Neuronal stem cell (in vitro differentiated cells): ENCODE measurements around the gene ABRAXAS1.
"Not testable (repeated sequence)": the region's sequence is repeated elsewhere in the genome, so short reads cannot be mapped to it uniquely, and the experiment has no call there.

Source experiments
- DNase-seq: peaks from one replicate; pipeline ENCODE4 v3.0.0-alpha.2; 2013; ENCODE audit warnings: low spot score
- H2AFZ ChIP-seq: one replicate; pipeline ENCODE4 v1.6.1; 2013; ENCODE audit warnings: mild to moderate bottlenecking, low read length, inconsistent platforms
- H2AK5ac ChIP-seq: 2 replicates; pipeline ENCODE4 v1.6.1; 2013; ENCODE audit warnings: low read depth, mild to moderate bottlenecking, inconsistent platforms, low read length, moderate library complexity, mixed read lengths
- H2BK120ac ChIP-seq: 2 replicates; pipeline ENCODE4 v1.6.1; 2013; ENCODE audit warnings: low read depth, mild to moderate bottlenecking, inconsistent platforms, low read length, moderate library complexity, mixed read lengths
- H2BK12ac ChIP-seq: one replicate; pipeline ENCODE4 v1.6.1; 2013; ENCODE audit warnings: low read length, inconsistent platforms
- H2BK15ac ChIP-seq: 2 replicates; pipeline ENCODE4 v1.6.1; 2013; ENCODE audit warnings: mild to moderate bottlenecking, low read length, inconsistent platforms, mixed read lengths
- H2BK5ac ChIP-seq: one replicate; pipeline ENCODE4 v1.6.1; 2013; ENCODE audit warnings: inconsistent platforms, mild to moderate bottlenecking, low read length, moderate library complexity
- H3K14ac ChIP-seq: one replicate; pipeline ENCODE4 v1.6.1; 2013; ENCODE audit warnings: low read length, inconsistent platforms
- H3K18ac ChIP-seq: 2 replicates; pipeline ENCODE4 v1.6.1; 2013; ENCODE audit warnings: low read length, inconsistent platforms
- H3K23ac ChIP-seq: 2 replicates; pipeline ENCODE4 v1.6.1; 2013; ENCODE audit warnings: low read depth, mild to moderate bottlenecking, mixed read lengths, low read length, inconsistent platforms; ENCODE audit not compliant: poor library complexity
- H3K27ac ChIP-seq: replicated peaks from 3 replicates; pipeline ENCODE4 v1.5.1; 2013; ENCODE audit warnings: low read length, inconsistent platforms
- H3K27me3 ChIP-seq, 3 experiments: 2 replicates each; pipeline ENCODE4 v1.6.1; 2013; ENCODE audit warnings: low read length in 3 of 3, mild to moderate bottlenecking in 2 of 3, inconsistent platforms in 1 of 3, low read depth in 1 of 3, mixed read lengths in 1 of 3, moderate library complexity in 1 of 3; ENCODE audit not compliant: control insufficient read depth in 3 of 3, insufficient read depth in 3 of 3
- H3K36me3 ChIP-seq, 2 donors: replicated peaks in 1 of 2; 2 replicates each; pipeline ENCODE4 v1.6.1; 2013; ENCODE audit warnings: low read length in 2 of 2; ENCODE audit not compliant: control insufficient read depth in 2 of 2, insufficient read depth in 2 of 2
- H3K4ac ChIP-seq: 2 replicates; pipeline ENCODE4 v1.6.1; 2013; ENCODE audit warnings: inconsistent platforms, mild to moderate bottlenecking, low read length, moderate library complexity
- H3K4me1 ChIP-seq, 2 donors: 1 replicate in 1 of 2; 2 replicates in 1 of 2; pipeline ENCODE4 v1.6.1; 2013; ENCODE audit warnings: low read length in 2 of 2, low read depth in 1 of 2; ENCODE audit not compliant: control insufficient read depth in 2 of 2, insufficient read depth in 1 of 2
- H3K4me2 ChIP-seq: one replicate; pipeline ENCODE4 v1.6.1; 2013; ENCODE audit warnings: mild to moderate bottlenecking, low read length, inconsistent platforms; ENCODE audit not compliant: insufficient read depth, poor library complexity, severe bottlenecking
- H3K4me3 ChIP-seq, 2 donors: 2 replicates each; pipeline ENCODE4 v1.5.1; 2013; ENCODE audit warnings: low read length in 2 of 2, mild to moderate bottlenecking in 2 of 2, inconsistent platforms in 1 of 2, moderate library complexity in 1 of 2
- H3K79me1 ChIP-seq: one replicate; pipeline ENCODE4 v1.6.1; 2013; ENCODE audit warnings: low read depth, mild to moderate bottlenecking, inconsistent platforms, low read length, moderate library complexity
- H3K9ac ChIP-seq: one replicate; pipeline ENCODE4 v1.6.1; 2013; ENCODE audit warnings: mild to moderate bottlenecking, low read depth, low read length, inconsistent platforms; ENCODE audit not compliant: poor library complexity
- H3K9me3 ChIP-seq, 2 donors: replicated peaks in 1 of 2; 2 replicates each; pipeline versions ENCODE3 to v1.6.1; 2013; ENCODE audit warnings: low read length in 2 of 2, mild to moderate bottlenecking in 2 of 2, inconsistent platforms in 1 of 2, low read depth in 1 of 2, mixed read lengths in 1 of 2, moderate library complexity in 1 of 2; ENCODE audit not compliant: control insufficient read depth in 2 of 2, insufficient read depth in 1 of 2
- H4K8ac ChIP-seq: one replicate; pipeline ENCODE4 v1.6.1; 2013; ENCODE audit warnings: low read depth, mild to moderate bottlenecking, inconsistent platforms, low read length, moderate library complexity
- H4K91ac ChIP-seq: one replicate; pipeline ENCODE4 v1.6.1; 2013; ENCODE audit warnings: low read length, low read depth, mild to moderate bottlenecking, inconsistent platforms; ENCODE audit not compliant: poor library complexity
- WGBS, 2 donors: extraction: QIAGEN DNeasy Blood & Tissue Kit; methylation state at CpG; one replicate each; pipeline ENCODE4 v1.1.7; 2013; ENCODE audit warnings: missing lambda C conversion rate in 2 of 2, mixed read lengths in 1 of 2; ENCODE audit not compliant: insufficient read length in 2 of 2, insufficient replicate concordance in 1 of 2; ENCODE audit errors: extremely low coverage in 2 of 2; 5-methylcytosine and 5-hydroxymethylcytosine counted together

The ABRAXAS1 gene

GRCh38 chr4:83503974-83504373 lies 19.1 kb upstream of the ABRAXAS1 start:
- H2AFZ ChIP-seq, result peak overlapping the region; percentile 39
- no peak overlapping the region for H2AK5ac ChIP-seq
- no peak overlapping the region for H3K4me3 ChIP-seq
- no peak overlapping the region for H2BK120ac ChIP-seq
- no peaks in the 10 kb centered on the region for H3K36me3 ChIP-seq
- DNase-seq, result no peak
- no peak overlapping the region for H3K23ac ChIP-seq
- no peak overlapping the region for H2BK5ac ChIP-seq
- H4K8ac ChIP-seq, result no peak overlapping the region
- H3K14ac ChIP-seq, result no peak overlapping the region
- no peak overlapping the region for H2BK12ac ChIP-seq
- H2BK15ac ChIP-seq, result no peak overlapping the region
- no peaks in the 10 kb centered on the region for H3K9me3 ChIP-seq
- no peaks in the 10 kb centered on the region for H3K27me3 ChIP-seq
- H3K4me2 ChIP-seq, result no peak overlapping the region
- no peaks in the 10 kb centered on the region for H3K4me1 ChIP-seq
- no peak overlapping the region for H3K4ac ChIP-seq
- H3K27ac ChIP-seq, result no peak overlapping the region
- no peak overlapping the region for H4K91ac ChIP-seq
- H3K9ac ChIP-seq, result no peak overlapping the region
- no peaks in the 10 kb centered on the region for H3K79me1 ChIP-seq
- no peak overlapping the region for H3K18ac ChIP-seq

GRCh38 chr4:83501671-83502070 lies 16.8 kb upstream of the ABRAXAS1 start:
- H2BK120ac ChIP-seq, H3K4me2 ChIP-seq, H2AK5ac ChIP-seq, DNase-seq, H3K9me3 ChIP-seq, H2BK15ac ChIP-seq, H3K9ac ChIP-seq, H4K8ac ChIP-seq, H3K4me1 ChIP-seq, H2BK5ac ChIP-seq, H3K4me3 ChIP-seq, H2BK12ac ChIP-seq, H3K14ac ChIP-seq, H3K27ac ChIP-seq, H3K79me1 ChIP-seq, H2AFZ ChIP-seq, H3K27me3 ChIP-seq, H4K91ac ChIP-seq, H3K36me3 ChIP-seq, H3K4ac ChIP-seq, H3K23ac ChIP-seq, H3K18ac ChIP-seq: not testable (repeated sequence)
- no CpG with 5 or more reads among the region's 3 CpGs for WGBS, 2 donors

GRCh38 chr4:83498187-83498586 lies 13.3 kb upstream of the ABRAXAS1 start:
- WGBS, 2 donors, result no CpG with 5 or more reads among the region's 1 CpG

GRCh38 chr4:83496085-83496917 lies 11.4 kb upstream of the ABRAXAS1 start:
- not testable (repeated sequence) for H2BK120ac ChIP-seq, H3K18ac ChIP-seq, H3K79me1 ChIP-seq, H2BK5ac ChIP-seq, H4K91ac ChIP-seq, H3K14ac ChIP-seq, H2BK12ac ChIP-seq, H3K9me3 ChIP-seq, H2AFZ ChIP-seq, H2AK5ac ChIP-seq, H3K36me3 ChIP-seq, H3K27me3 ChIP-seq, H3K9ac ChIP-seq, H3K23ac ChIP-seq, H3K4ac ChIP-seq, H3K4me2 ChIP-seq, H3K4me3 ChIP-seq, H3K27ac ChIP-seq, H4K8ac ChIP-seq, H2BK15ac ChIP-seq, H3K4me1 ChIP-seq, DNase-seq
- no CpG with 5 or more reads among the region's 8 CpGs for WGBS, 2 donors

More at GRCh38 chr4:83498187-83498586, 13.3 kb upstream of the ABRAXAS1 start:
- no peaks in the 10 kb centered on the region for H3K79me1 ChIP-seq
- no peak overlapping the region for H2AFZ ChIP-seq
- no peak overlapping the region for H3K18ac ChIP-seq
- H3K23ac ChIP-seq, result no peak overlapping the region
- H3K9me3 ChIP-seq, result no peaks in the 10 kb centered on the region
- no peak overlapping the region for H2AK5ac ChIP-seq
- no peak overlapping the region for H2BK120ac ChIP-seq
- H3K4me2 ChIP-seq, result no peak overlapping the region
- H3K4me1 ChIP-seq, result no peaks in the 10 kb centered on the region
- no peak for DNase-seq
- no peak overlapping the region for H2BK15ac ChIP-seq
- H4K91ac ChIP-seq, result no peak overlapping the region
- H3K4ac ChIP-seq, result no peak overlapping the region
- H3K4me3 ChIP-seq, result no peak overlapping the region
- no peak overlapping the region for H4K8ac ChIP-seq
- no peak overlapping the region for H3K27ac ChIP-seq
- H3K9ac ChIP-seq, result no peak overlapping the region
- no peaks in the 10 kb centered on the region for H3K36me3 ChIP-seq
- no peak overlapping the region for H3K14ac ChIP-seq
- H2BK12ac ChIP-seq, result no peak overlapping the region
- H3K27me3 ChIP-seq, result peaks cover 0 to 8% (median 0%) of the 10 kb centered on the region in 3 experiments
- no peak overlapping the region for H2BK5ac ChIP-seq
